Stimulated activated CD4-positive, alpha-beta T cell treated with anti-CD3 and anti-CD28 coated beads, Interleukin-2, amount 100 ng/mL, for 48 hours (primary cell): ENCODE data around the gene NBPF12.
"Not testable (repeated sequence)": the region's sequence is repeated elsewhere in the genome, so short reads cannot be mapped to it uniquely, and the experiment has no call there.

Source experiments
- DNase-seq, 2 donors: peaks; one replicate each; pipeline ENCODE4 v3.0.0-alpha.2; 2020

NBPF12 gene, protein sequence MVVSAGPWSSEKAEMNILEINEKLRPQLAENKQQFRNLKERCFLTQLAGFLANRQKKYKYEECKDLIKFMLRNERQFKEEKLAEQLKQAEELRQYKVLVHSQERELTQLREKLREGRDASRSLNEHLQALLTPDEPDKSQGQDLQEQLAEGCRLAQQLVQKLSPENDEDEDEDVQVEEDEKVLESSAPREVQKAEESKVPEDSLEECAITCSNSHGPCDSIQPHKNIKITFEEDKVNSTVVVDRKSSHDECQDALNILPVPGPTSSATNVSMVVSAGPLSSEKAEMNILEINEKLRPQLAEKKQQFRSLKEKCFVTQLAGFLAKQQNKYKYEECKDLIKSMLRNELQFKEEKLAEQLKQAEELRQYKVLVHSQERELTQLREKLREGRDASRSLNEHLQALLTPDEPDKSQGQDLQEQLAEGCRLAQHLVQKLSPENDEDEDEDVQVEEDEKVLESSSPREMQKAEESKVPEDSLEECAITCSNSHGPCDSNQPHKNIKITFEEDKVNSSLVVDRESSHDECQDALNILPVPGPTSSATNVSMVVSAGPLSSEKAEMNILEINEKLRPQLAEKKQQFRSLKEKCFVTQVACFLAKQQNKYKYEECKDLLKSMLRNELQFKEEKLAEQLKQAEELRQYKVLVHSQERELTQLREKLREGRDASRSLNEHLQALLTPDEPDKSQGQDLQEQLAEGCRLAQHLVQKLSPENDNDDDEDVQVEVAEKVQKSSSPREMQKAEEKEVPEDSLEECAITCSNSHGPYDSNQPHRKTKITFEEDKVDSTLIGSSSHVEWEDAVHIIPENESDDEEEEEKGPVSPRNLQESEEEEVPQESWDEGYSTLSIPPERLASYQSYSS (N-terminal part only)

GRCh38 chr1:146938242-146938902 lies at the start of gene NBPF12:
TSS of gene NBPF12 (plus strand) at chr1:146938324. CDS start at chr1:146960144, 21,820 bp downstream.
- peak; percentile 69 to 73 for DNase-seq

DNA sequence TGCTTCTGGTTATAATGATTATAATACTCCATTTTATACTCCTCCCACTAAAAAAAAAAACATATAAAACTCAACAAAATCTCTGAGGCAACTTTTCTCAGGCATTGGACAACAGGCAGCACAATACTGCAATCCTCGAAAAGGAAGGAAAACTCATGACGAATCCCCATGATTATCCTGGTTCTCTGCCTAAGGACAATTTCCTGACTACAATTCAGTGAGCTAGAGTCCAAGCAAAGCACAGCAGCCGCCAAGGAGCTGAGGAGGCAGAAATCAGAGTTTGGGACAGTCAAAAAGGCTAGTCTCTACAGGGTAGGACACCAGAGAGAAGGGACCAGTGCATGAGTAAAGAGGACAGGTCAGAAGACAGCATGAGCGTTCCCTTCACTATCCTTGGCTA lies 46.8 kb upstream of the NBPF12 start:
- DNase-seq = not testable (repeated sequence)

DNA sequence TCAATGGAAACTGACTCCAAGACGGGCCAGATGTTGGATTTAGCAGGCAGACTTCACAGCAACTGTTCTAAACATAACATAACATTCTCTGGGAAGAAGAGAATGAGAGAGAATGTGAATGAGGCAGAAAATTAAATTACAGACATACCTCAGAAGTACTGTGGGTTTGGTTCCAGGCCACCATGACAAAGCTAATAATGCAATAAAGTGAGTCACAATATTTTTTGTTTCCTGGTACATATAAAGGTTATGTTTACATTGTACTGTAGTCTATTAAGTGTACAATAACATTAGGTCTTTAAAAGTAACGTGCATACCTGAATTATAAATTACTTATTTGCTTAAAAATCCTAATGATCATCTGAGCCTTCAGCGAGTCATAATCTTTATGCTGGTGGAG lies 45.8 kb upstream of the NBPF12 start:
- not testable (repeated sequence) for DNase-seq

- DNase-seq = not testable (repeated sequence)
Measured at GRCh38 chr1:146907565-146908261, 30.4 kb upstream of the NBPF12 start.

GRCh38 chr1:146912975-146913374 lies 25.1 kb upstream of the NBPF12 start:
- DNase-seq = not testable (repeated sequence)

GRCh38 chr1:146920811-146921210 lies 17.3 kb upstream of the NBPF12 start:
- not testable (repeated sequence) for DNase-seq

GRCh38 chr1:146922614-146923013 lies 15.5 kb upstream of the NBPF12 start:
- DNase-seq = not testable (repeated sequence)

DNA sequence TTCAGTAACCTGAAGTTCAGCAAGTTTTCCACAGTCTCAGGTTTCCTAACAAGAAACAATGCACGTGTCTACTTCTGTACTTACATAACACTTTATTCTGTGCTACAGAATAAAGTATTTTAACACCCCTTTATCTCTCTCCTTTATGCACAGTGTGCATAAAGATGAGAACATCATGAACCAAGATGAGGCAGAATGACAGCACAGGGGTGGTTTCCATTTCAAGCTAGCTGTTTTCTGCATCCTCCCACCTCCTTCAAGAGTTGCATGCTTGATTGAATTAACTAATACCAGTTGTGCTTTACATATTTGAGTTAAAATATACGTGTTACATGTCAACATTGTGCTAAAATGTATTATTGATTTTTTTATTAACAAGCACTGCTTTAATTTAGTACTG lies 14.0 kb upstream of the NBPF12 start:
- not testable (repeated sequence) for DNase-seq

DNA sequence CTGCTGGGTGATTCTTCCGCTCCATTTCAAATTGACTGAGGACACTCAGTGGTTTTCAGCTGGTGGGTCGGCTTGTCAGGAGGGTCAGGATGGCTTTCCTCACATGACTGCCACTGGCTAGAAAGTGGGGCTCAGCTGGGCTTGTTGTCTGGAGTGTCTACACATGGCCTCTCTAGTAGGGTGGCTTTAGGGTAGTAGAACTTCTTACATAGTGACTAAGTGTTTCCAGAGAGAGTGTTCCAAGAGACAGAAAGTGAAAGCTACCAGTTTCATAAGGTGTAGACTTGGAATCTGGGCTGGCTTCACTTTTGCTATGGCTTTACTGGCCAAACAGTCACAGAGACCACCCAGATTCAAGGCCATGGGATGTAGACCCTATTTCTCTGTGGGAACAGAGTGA lies 11.7 kb upstream of the NBPF12 start:
- not testable (repeated sequence) for DNase-seq

GRCh38 chr1:146930225-146930624 lies 7.9 kb upstream of the NBPF12 start:
- DNase-seq = not testable (repeated sequence)

- DNase-seq = not testable (repeated sequence)
Measured at GRCh38 chr1:146934390-146935223, 3.5 kb upstream of the NBPF12 start.

DNA sequence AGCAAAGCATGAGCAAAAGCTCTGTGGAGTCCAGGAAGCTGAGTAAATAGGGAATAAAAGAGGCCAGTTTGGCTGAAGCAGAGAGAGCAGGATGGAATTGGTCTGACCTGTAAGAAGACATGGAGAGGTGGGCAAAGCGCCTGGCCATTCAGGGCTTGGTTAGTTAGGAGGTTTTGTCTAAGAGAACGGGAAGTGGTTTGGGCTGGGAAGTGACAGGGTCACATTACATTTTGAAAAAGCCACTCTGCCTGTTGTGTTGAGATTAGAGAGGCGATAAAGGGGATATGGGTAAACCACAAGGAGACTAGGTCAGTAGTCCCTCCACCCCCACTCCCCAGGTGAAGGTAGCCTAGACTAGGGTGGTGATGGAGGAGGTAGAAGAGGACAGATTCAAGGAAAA lies 662 bp upstream of the NBPF12 start:
- not testable (repeated sequence) for DNase-seq

- DNase-seq = peak in 1 of 2 donors; percentile 12
Measured at GRCh38 chr1:146938927-146939786, 1.0 kb downstream of the NBPF12 start.

DNA sequence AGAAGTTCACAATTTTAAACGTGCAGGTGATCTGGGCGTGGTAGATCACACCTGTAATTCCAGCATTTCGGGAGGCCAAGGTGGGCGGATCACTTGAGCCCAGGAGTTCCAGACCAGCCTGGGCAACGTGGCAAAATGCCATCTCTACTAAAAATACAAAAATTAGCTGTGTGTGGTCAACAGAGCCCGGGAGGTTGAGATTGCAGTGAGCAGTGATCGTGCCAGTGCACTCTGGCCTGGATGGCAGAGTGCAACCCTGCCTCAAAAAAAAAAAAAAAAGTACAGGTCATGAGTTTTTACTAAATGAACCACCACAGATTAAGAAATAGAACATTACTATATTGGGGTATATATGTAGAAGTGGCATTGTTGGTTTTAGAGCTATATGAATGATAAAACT lies 2.2 kb downstream of the NBPF12 start:
- DNase-seq = not testable (repeated sequence)

DNA sequence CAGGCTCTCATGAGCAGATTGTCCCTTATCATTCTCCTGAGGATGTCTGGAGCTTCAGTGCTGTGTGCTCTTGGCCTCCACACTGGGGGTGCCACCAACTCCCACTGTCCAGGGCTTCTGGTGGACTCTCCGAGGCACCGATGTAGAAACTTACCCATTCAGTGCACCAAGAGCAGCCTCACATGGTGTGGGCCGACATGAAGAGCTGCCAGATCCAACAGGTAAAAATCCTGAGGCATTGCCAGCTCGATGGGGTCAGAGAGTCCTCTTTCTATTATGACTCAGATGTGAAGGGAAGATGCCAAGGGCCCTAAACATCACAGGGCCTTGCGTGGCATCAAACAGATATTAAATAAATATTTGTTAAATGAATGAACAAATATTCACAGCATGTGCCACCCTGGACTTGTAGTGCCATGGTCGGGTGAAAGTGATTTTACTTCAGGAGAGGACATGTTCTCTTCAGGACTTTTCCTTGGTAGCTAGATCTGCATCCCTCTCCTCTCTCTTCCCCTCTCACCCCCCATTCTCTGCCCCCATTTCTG lies 5.3 kb downstream of the NBPF12 start:
- DNase-seq = not testable (repeated sequence)

- DNase-seq = not testable (repeated sequence)
Measured at GRCh38 chr1:146948127-146948526, 10.0 kb downstream of the NBPF12 start.

DNA sequence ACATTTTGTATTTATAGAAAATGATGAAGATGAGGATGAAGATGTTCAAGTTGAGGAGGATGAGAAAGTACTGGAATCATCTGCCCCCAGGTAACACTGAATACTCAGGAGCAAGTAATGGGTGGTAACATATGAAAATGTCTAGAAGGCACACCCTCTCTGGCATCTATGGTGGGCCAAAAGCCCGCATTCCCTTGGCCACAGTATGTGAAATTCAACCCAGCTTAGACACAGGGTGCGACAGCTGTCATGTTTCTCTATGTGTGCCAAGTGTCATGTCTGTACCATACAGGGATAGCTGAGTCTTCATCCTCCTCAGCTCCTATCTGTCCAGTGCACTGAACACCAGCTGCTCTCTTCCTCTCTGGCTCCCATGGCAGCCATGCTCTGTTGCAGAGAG lies 26.2 kb downstream of the NBPF12 start:
- not testable (repeated sequence) for DNase-seq

DNA sequence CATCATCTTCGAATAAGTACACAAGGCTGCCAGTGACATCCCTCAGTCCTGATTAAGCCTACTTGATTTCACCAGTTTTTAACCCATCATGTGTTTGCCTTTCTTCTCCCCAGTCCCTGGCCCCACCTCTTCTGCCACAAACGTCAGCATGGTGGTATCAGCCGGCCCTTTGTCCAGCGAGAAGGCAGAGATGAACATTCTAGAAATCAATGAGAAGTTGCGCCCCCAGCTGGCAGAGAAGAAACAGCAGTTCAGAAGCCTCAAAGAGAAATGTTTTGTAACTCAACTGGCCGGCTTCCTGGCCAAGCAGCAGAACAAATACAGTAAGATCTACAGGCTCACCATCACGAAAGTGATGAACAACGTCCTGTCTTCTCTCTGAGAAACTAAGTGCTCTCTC lies 28.2 kb downstream of the NBPF12 start:
- not testable (repeated sequence) for DNase-seq

GRCh38 chr1:146970656-146971055 lies 32.5 kb downstream of the NBPF12 start:
- DNase-seq = not testable (repeated sequence)

- DNase-seq = not testable (repeated sequence)
Measured at GRCh38 chr1:146972681-146973080, 34.6 kb downstream of the NBPF12 start.
